IMR-90 (cell line): Measurements from ENCODE around the gene FAM120A. TPM values are rescaled to one million over a fixed set of nuclear protein-coding genes. Genes with fewer than 3 reads are reported as not detected.
A peak's percentile ranks its signal among the peaks of the same experiment; 100 is the strongest.

Source experiments
- ATAC-seq: fragments of 200-7000 bp; cut with Tn5 transposase; 2 replicates; pipeline ENCODE4 v1.9.1; 2020; ENCODE audit warnings: low read depth, mild to moderate bottlenecking, moderate library complexity
- BruUV-seq: library from RNA; stranded (reverse); fragments of 400-500 nt; replicated peaks from 2 replicates; lab custom pipeline; 2021; lab: Mats Ljungman, UMichigan
- CTCF ChIA-PET: fragments of 300-600 bp; formaldehyde crosslinking; extraction: SDS; loops from one replicate; lab custom pipeline; 2021; ENCODE audit warnings: antibody characterized with exemption; lab: Yijun Ruan, JAX
- POLR2A ChIA-PET: fragments of 300-600 bp; sonication (Branson Sonifier 250); formaldehyde crosslinking; loops from one replicate; lab custom pipeline; 2022; ENCODE audit warnings: antibody characterized with exemption; ENCODE audit not compliant: unreplicated experiment; lab: Charles Lee
- DNase-seq: peaks from one replicate; pipeline ENCODE4 v3.0.0; 2013
- H2AFZ ChIP-seq: replicated peaks from 2 replicates; pipeline ENCODE3; 2013; ENCODE audit warnings: low read length, mild to moderate bottlenecking; ENCODE audit not compliant: poor library complexity
- H2AK5ac ChIP-seq: 2 replicates; pipeline ENCODE4 v1.6.1; 2013; ENCODE audit warnings: low read depth, low read length, inconsistent platforms
- H2AK9ac ChIP-seq: replicated peaks from 2 replicates; pipeline ENCODE3; 2013; ENCODE audit warnings: mild to moderate bottlenecking, low read depth, low read length, moderate library complexity; ENCODE audit not compliant: poor library complexity
- H2BK120ac ChIP-seq: 2 replicates; pipeline ENCODE4 v1.6.1; 2013; ENCODE audit warnings: low read depth, low read length, inconsistent platforms
- H2BK15ac ChIP-seq: 3 replicates; pipeline ENCODE4 v1.6.1; 2013; ENCODE audit warnings: low read depth, low read length, inconsistent platforms
- H2BK20ac ChIP-seq: 2 replicates; pipeline ENCODE4 v1.6.1; 2013; ENCODE audit warnings: low read depth, mild to moderate bottlenecking, inconsistent platforms, low read length, moderate library complexity
- H2BK5ac ChIP-seq: 2 replicates; pipeline ENCODE4 v1.6.1; 2013; ENCODE audit warnings: mild to moderate bottlenecking, low read depth, low read length, inconsistent platforms; ENCODE audit not compliant: poor library complexity, severe bottlenecking
- H3K14ac ChIP-seq: replicated peaks from 2 replicates; pipeline ENCODE4 v1.6.1; 2013; ENCODE audit warnings: low read depth, low read length, inconsistent platforms
- H3K18ac ChIP-seq: 2 replicates; pipeline ENCODE4 v1.6.1; 2013; ENCODE audit warnings: low read depth, low read length, control low read depth
- H3K23ac ChIP-seq: 2 replicates; pipeline ENCODE4 v1.6.1; 2013; ENCODE audit warnings: low read depth, low read length, inconsistent platforms
- H3K27ac ChIP-seq: 2 replicates; pipeline ENCODE4 v1.5.1; 2013; ENCODE audit warnings: mild to moderate bottlenecking, control low read depth, low read length; ENCODE audit not compliant: insufficient read depth
- H3K27me3 ChIP-seq: 2 replicates; pipeline ENCODE4 v1.6.1; 2013; ENCODE audit warnings: low read length; ENCODE audit not compliant: control insufficient read depth, insufficient read depth
- H3K36me3 ChIP-seq: 2 replicates; pipeline ENCODE4 v1.6.1; 2013; ENCODE audit warnings: low read length, mixed read lengths; ENCODE audit not compliant: control insufficient read depth, insufficient read depth
- H3K4ac ChIP-seq: 2 replicates; pipeline ENCODE4 v1.6.1; 2013; ENCODE audit warnings: low read depth, low read length, inconsistent platforms
- H3K4me1 ChIP-seq: 2 replicates; pipeline ENCODE4 v1.6.1; 2013; ENCODE audit warnings: low read length, mixed read lengths; ENCODE audit not compliant: control insufficient read depth, insufficient read depth
- H3K4me2 ChIP-seq: 2 replicates; pipeline ENCODE4 v1.6.1; 2013; ENCODE audit warnings: low read depth, mild to moderate bottlenecking, control low read depth, low read length, moderate library complexity
- H3K4me3 ChIP-seq: 2 replicates; pipeline ENCODE4 v1.5.1; 2013; ENCODE audit warnings: low read depth, mild to moderate bottlenecking, control low read depth, low read length, moderate library complexity; ENCODE audit not compliant: insufficient read depth
- H3K56ac ChIP-seq: 2 replicates; pipeline ENCODE4 v1.6.1; 2013; ENCODE audit warnings: low read length, inconsistent platforms; ENCODE audit not compliant: insufficient read depth; ENCODE audit errors: extremely low read depth
- H3K79me1 ChIP-seq, 2 experiments: 2 replicates each; pipeline ENCODE4 v1.6.1; 2013; ENCODE audit warnings: low read length in 2 of 2, inconsistent platforms in 1 of 2, low read depth in 1 of 2
- H3K9ac ChIP-seq: 2 replicates; pipeline ENCODE4 v1.6.1; 2013; ENCODE audit warnings: low read depth, low read length, control low read depth
- H3K9me1 ChIP-seq: 2 replicates; pipeline ENCODE4 v1.6.1; 2013; ENCODE audit warnings: low read length, inconsistent platforms; ENCODE audit not compliant: insufficient read depth
- H3K9me3 ChIP-seq: 2 replicates; pipeline ENCODE4 v1.6.1; 2013; ENCODE audit warnings: low read length; ENCODE audit not compliant: control insufficient read depth, insufficient read depth
- H4K20me1 ChIP-seq: 2 replicates; pipeline ENCODE4 v1.6.1; 2013; ENCODE audit warnings: low read length, inconsistent platforms; ENCODE audit not compliant: insufficient read depth
- H4K5ac ChIP-seq: 2 replicates; pipeline ENCODE4 v1.6.1; 2013; ENCODE audit warnings: mild to moderate bottlenecking, low read depth, low read length, control low read depth
- H4K8ac ChIP-seq, 2 experiments: 2 replicates each; pipeline ENCODE4 v1.6.1; 2013; ENCODE audit warnings: low read depth in 2 of 2, low read length in 2 of 2, control low read depth in 1 of 2, inconsistent platforms in 1 of 2
- H4K91ac ChIP-seq: 2 replicates; pipeline ENCODE4 v1.6.1; 2013; ENCODE audit warnings: low read depth, low read length, inconsistent platforms; ENCODE audit not compliant: insufficient read depth
- BHLHE40 ChIP-seq: fragments of 150-350 bp; IDR thresholded peaks from 2 replicates; pipeline ENCODE4 v1.6.1; 2016; ENCODE audit warnings: mild to moderate bottlenecking, low read depth, low read length
- CEBPB ChIP-seq: IDR thresholded peaks from 2 replicates; pipeline ENCODE4 v1.6.1; 2012; ENCODE audit warnings: low read depth, low read length, improper control_type of control experiment
- MAFK ChIP-seq: IDR thresholded peaks from 2 replicates; pipeline ENCODE4 v1.6.1; 2012; ENCODE audit warnings: low read depth, low read length, improper control_type of control experiment
- MXI1 ChIP-seq: IDR thresholded peaks from 2 replicates; pipeline ENCODE4 v1.6.1; 2012; ENCODE audit warnings: low read depth, mild to moderate bottlenecking, low read length, moderate library complexity, borderline replicate concordance
- NFE2L2 ChIP-seq: fragments of 150-350 bp; IDR thresholded peaks from 2 replicates; pipeline ENCODE4 v1.6.1; 2016; ENCODE audit warnings: low read depth, mild to moderate bottlenecking, low read length
- POLR2A ChIP-seq: IDR thresholded peaks from 2 replicates; pipeline ENCODE4 v1.6.1; 2012; ENCODE audit warnings: mild to moderate bottlenecking, low read depth, low read length
- RAD21 ChIP-seq: IDR thresholded peaks from 2 replicates; pipeline ENCODE4 v1.6.1; 2012; ENCODE audit warnings: low read length, improper control_type of control experiment
- RCOR1 ChIP-seq: IDR thresholded peaks from 2 replicates; pipeline ENCODE4 v1.6.1; 2012; ENCODE audit warnings: mild to moderate bottlenecking, low read length, improper control_type of control experiment; ENCODE audit not compliant: insufficient replicate concordance
- RFX5 ChIP-seq: IDR thresholded peaks from 2 replicates; pipeline ENCODE4 v1.8.0; 2012; ENCODE audit warnings: low read depth, mild to moderate bottlenecking, low read length, moderate library complexity
- USF2 ChIP-seq: fragments of 150-350 bp; IDR thresholded peaks from 2 replicates; pipeline ENCODE4 v1.6.1; 2017; ENCODE audit warnings: mild to moderate bottlenecking, antibody characterized with exemption, low read length, low read depth
- WGBS, 2 experiments: methylation state at CpG; one replicate each; pipeline versions ENCODE4 v1.1.5 to v1.1.7; 2013; ENCODE audit warnings: missing lambda C conversion rate in 2 of 2; ENCODE audit not compliant: insufficient read length in 1 of 2; ENCODE audit errors: extremely low coverage in 2 of 2; 5-methylcytosine and 5-hydroxymethylcytosine counted together
- dilution Hi-C: fragments of 300-500 bp; cut with HindIII; formaldehyde crosslinking; loops from one replicate; pipeline ENCODE4 v1.14.3; 2018; ENCODE audit warnings: low sequenced_read_pairs; ENCODE audit not compliant: unreplicated experiment
- in situ Hi-C: fragments of 300-500 bp; cut with MboI; formaldehyde crosslinking; loops from 3 replicates; pipeline ENCODE4 v1.14.3; 2019; ENCODE audit warnings: low sequenced_read_pairs, inconsistent platforms, mixed read lengths
- intact Hi-C: fragments of 100-400 bp; cut with micrococcal nuclease; formaldehyde crosslinking; loops from 2 replicates; pipeline ENCODE4 v1.10.0; 2022
- polyA plus RNA-seq, 3 experiments: library from polyadenylated mRNA; depleted of rRNA; stranded (reverse); fragments of >200 nt; gene quantifications; 2 replicates each; pipeline ENCODE4 v1.2.3, GENCODE V29; 2012; ENCODE audit warnings: low replicate concordance in 1 of 3
- total RNA-seq: library from RNA; depleted of rRNA; stranded (reverse); fragments of >200 nt; gene quantifications from 2 replicates; pipeline ENCODE4 v1.2.3, GENCODE V29; 2012
- TF ChIP-seq, protein P1 (sequence below): conservative IDR thresholded peaks from 2 replicates; pipeline ENCODE4 v1.5.1; 2012; ENCODE audit warnings: mild to moderate bottlenecking, low read depth, low read length, improper control_type of control experiment

Gene FAM120A
- total and polyA plus RNA-seq, 2 of the 4 experiments (the other 2 are of a cell fraction), result 61.6 to 75.1 TPM

DNA sequence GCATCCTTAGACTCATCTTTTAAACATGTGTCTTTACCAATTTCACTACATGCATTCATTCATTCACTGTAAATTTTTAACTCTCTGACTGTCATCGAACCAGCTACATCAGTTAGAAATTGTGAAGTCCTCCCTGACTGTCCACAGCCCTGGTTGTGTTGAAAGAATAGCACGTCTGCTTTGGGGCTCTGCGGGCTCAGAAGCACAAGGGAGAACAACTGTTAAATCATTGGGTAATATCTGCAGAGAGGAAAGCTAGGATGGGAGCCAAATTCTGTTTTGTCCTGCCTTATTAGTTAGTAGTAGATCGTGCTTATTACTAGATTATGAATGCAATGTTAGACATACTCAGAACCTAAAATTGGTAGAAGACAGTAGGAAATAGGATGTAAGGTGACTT lies 28.2 kb downstream of the FAM120A start:
- Histone ChIP-seq H3K79me1 (peaks cover 23 to 56% of the 10 kb centered on the region in 2 experiments), H2AFZ (no peak overlapping the region), H3K9me1 (peaks cover 3% of the 10 kb centered on the region; the same call in 1 of the 2 replicates), H3K36me3 (peaks cover 9% of the 10 kb centered on the region), H3K4me1 (peaks cover 2% of the 10 kb centered on the region), H2BK15ac (no peak overlapping the region), H3K14ac (no peak overlapping the region), H4K20me1 (peaks cover 32% of the 10 kb centered on the region), H2BK20ac (no peak overlapping the region), H4K5ac (no peak overlapping the region), H3K27ac (no peak overlapping the region), H3K4me3 (no peak overlapping the region), H2BK5ac (no peak overlapping the region), H3K9me3 (no peaks in the 10 kb centered on the region), H4K91ac (no peak overlapping the region), H2BK120ac (no peak overlapping the region), H3K4ac (no peak overlapping the region), H2AK5ac (no peak overlapping the region), H3K18ac (no peak overlapping the region), H4K8ac (no peak overlapping the region), H2AK9ac (no peak overlapping the region), H3K4me2 (no peak overlapping the region), H3K23ac (no peak overlapping the region), H3K9ac (no peak overlapping the region), H3K27me3 (no peaks in the 10 kb centered on the region), H3K56ac (no peak overlapping the region)
- no CpG with 5 or more reads among the region's 4 CpGs for WGBS, 2 experiments
- ChIA-PET CTCF (no interaction called here), POLR2A (no interaction called here)
- no TSS peak for BruUV-seq
- dilution Hi-C loops, result no loop called here
- intact Hi-C loops, result no loop called here
- TF ChIP-seq CEBPB (no peak), BHLHE40 (no peak), MAFK (no peak), MXI1 (no peak), POLR2A (no peak), NFE2L2 (no peak), RAD21 (no peak), RFX5 (no peak), RCOR1 (no peak), USF2 (no peak)
- TF ChIP-seq, protein P1, sequence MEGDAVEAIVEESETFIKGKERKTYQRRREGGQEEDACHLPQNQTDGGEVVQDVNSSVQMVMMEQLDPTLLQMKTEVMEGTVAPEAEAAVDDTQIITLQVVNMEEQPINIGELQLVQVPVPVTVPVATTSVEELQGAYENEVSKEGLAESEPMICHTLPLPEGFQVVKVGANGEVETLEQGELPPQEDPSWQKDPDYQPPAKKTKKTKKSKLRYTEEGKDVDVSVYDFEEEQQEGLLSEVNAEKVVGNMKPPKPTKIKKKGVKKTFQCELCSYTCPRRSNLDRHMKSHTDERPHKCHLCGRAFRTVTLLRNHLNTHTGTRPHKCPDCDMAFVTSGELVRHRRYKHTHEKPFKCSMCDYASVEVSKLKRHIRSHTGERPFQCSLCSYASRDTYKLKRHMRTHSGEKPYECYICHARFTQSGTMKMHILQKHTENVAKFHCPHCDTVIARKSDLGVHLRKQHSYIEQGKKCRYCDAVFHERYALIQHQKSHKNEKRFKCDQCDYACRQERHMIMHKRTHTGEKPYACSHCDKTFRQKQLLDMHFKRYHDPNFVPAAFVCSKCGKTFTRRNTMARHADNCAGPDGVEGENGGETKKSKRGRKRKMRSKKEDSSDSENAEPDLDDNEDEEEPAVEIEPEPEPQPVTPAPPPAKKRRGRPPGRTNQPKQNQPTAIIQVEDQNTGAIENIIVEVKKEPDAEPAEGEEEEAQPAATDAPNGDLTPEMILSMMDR, result no peak
- DNase-seq (peak; percentile 17), ATAC-seq (peak; percentile 34; the same call in 1 of the 2 replicates)
- in situ Hi-C loops, result no loop called here
